MM.1S (cell line): Measurements from ENCODE around the gene CACNA1I.

ENCODE experiments used
- DNase-seq: peaks from one replicate; pipeline ENCODE4 v3.0.0-alpha.2; 2015
- H2AFZ ChIP-seq: fragments of 300-600 bp; sonication (generic); 2 replicates; pipeline ENCODE4 v1.6.0; 2016; ENCODE audit warnings: antibody characterized with exemption, low read length
- H3F3A ChIP-seq: fragments of 300-600 bp; sonication (generic); 2 replicates; pipeline ENCODE4 v1.6.1; 2016; ENCODE audit warnings: mild to moderate bottlenecking, antibody characterized with exemption, low read length, moderate library complexity, mixed read lengths; ENCODE audit not compliant: insufficient read depth
- H3K27ac ChIP-seq: fragments of 300-600 bp; sonication (generic); 2 replicates; pipeline ENCODE4 v1.5.1; 2016; ENCODE audit warnings: mild to moderate bottlenecking, low read length
- H3K27me3 ChIP-seq: fragments of 300-600 bp; sonication (generic); replicated peaks from 2 replicates; pipeline ENCODE4 v1.6.0; 2016; ENCODE audit warnings: low read length; ENCODE audit not compliant: insufficient read depth
- H3K36me3 ChIP-seq: fragments of 300-600 bp; sonication (generic); replicated peaks from 2 replicates; pipeline ENCODE4 v1.6.1; 2016; ENCODE audit warnings: mild to moderate bottlenecking, low read length, mixed read lengths; ENCODE audit not compliant: insufficient read depth
- H3K4me1 ChIP-seq: fragments of 300-600 bp; sonication (generic); 2 replicates; pipeline ENCODE4 v1.6.1; 2016; ENCODE audit warnings: low read length, mixed read lengths
- H3K4me2 ChIP-seq: fragments of 300-600 bp; sonication (generic); 2 replicates; pipeline ENCODE4 v1.6.0; 2016; ENCODE audit warnings: low read depth, low read length
- H3K4me3 ChIP-seq: fragments of 300-600 bp; sonication (generic); 2 replicates; pipeline ENCODE4 v1.5.1; 2016; ENCODE audit warnings: low read length, mixed read lengths
- H3K79me2 ChIP-seq: fragments of 300-600 bp; sonication (generic); 2 replicates; pipeline ENCODE4 v1.6.1; 2016; ENCODE audit warnings: mixed run types, low read length, mixed read lengths
- H3K9ac ChIP-seq: fragments of 300-600 bp; sonication (generic); 2 replicates; pipeline ENCODE4 v1.6.1; 2016; ENCODE audit warnings: low read length, mixed read lengths
- H3K9me2 ChIP-seq: fragments of 300-600 bp; sonication (generic); replicated peaks from 2 replicates; pipeline ENCODE4 v1.6.1; 2016; ENCODE audit warnings: mild to moderate bottlenecking, low read length, mixed read lengths; ENCODE audit not compliant: insufficient read depth
- H3K9me3 ChIP-seq: fragments of 300-600 bp; sonication (generic); replicated peaks from 2 replicates; pipeline ENCODE4 v1.6.1; 2016; ENCODE audit warnings: mild to moderate bottlenecking, low read length, mixed read lengths; ENCODE audit not compliant: insufficient read depth
- H4K20me1 ChIP-seq: fragments of 300-600 bp; sonication (generic); 2 replicates; pipeline ENCODE4 v1.6.1; 2016; ENCODE audit warnings: mild to moderate bottlenecking, low read length, moderate library complexity, mixed read lengths; ENCODE audit not compliant: insufficient read depth
- EZH2 ChIP-seq: fragments of 300-600 bp; sonication (generic); optimal IDR thresholded peaks from 2 replicates; pipeline ENCODE3; 2017; ENCODE audit warnings: low read depth, mild to moderate bottlenecking, antibody characterized with exemption, low read length, mixed read lengths
- EZH2phosphoT487 ChIP-seq: fragments of 300-600 bp; sonication (generic); IDR thresholded peaks from 2 replicates; pipeline ENCODE4 v1.6.1; 2018; ENCODE audit warnings: antibody characterized with exemption, low read length
- TF ChIP-seq, protein P1 (sequence below): fragments of 300-600 bp; sonication (generic); IDR thresholded peaks from 2 replicates; pipeline ENCODE4 v1.5.1; 2016; ENCODE audit warnings: antibody characterized with exemption, low read length, mixed read lengths

Gene CACNA1I

DNA sequence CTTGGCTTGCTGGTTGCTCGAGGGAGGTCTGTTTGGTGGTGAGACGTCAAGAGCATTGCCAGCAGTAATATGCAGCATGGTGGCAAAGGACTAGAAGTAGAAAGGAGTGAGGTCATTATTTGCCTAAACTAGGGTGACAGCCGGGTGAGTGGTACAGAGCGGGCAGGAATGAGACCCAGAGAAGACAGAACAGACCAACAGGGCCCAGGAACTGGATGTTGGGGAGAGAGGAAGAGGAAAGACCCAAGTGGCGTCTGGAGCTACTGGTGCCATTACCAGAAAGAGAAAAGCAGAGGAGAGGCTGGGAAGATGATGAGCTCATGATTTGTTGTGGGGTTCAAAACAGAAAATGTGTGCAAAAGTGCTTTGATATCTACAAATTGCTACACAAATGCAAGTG is 164.3 kb downstream of the CACNA1I start:
- no peak for DNase-seq
- H3K9me2 ChIP-seq = no peaks in the 10 kb centered on the region
- H3K79me2 ChIP-seq = no peaks in the 10 kb centered on the region
- H3K27me3 ChIP-seq = peaks cover 4% of the 10 kb centered on the region; the same call in 1 of the 2 replicates
- TF ChIP-seq EZH2 (no peak), EZH2phosphoT487 (no peak)
- TF ChIP-seq, protein P1, sequence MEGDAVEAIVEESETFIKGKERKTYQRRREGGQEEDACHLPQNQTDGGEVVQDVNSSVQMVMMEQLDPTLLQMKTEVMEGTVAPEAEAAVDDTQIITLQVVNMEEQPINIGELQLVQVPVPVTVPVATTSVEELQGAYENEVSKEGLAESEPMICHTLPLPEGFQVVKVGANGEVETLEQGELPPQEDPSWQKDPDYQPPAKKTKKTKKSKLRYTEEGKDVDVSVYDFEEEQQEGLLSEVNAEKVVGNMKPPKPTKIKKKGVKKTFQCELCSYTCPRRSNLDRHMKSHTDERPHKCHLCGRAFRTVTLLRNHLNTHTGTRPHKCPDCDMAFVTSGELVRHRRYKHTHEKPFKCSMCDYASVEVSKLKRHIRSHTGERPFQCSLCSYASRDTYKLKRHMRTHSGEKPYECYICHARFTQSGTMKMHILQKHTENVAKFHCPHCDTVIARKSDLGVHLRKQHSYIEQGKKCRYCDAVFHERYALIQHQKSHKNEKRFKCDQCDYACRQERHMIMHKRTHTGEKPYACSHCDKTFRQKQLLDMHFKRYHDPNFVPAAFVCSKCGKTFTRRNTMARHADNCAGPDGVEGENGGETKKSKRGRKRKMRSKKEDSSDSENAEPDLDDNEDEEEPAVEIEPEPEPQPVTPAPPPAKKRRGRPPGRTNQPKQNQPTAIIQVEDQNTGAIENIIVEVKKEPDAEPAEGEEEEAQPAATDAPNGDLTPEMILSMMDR = no peak
- H3K4me2 ChIP-seq = no peak overlapping the region
- no peak overlapping the region for H3K27ac ChIP-seq
- H2AFZ ChIP-seq = no peak overlapping the region
- no peak overlapping the region for H3K9ac ChIP-seq
- no peaks in the 10 kb centered on the region for H3F3A ChIP-seq
- H3K4me3 ChIP-seq = no peak overlapping the region
- no peaks in the 10 kb centered on the region for H3K36me3 ChIP-seq
- no peaks in the 10 kb centered on the region for H4K20me1 ChIP-seq
- peaks cover 7% of the 10 kb centered on the region for H3K4me1 ChIP-seq
- H3K9me3 ChIP-seq = no peaks in the 10 kb centered on the region

DNA sequence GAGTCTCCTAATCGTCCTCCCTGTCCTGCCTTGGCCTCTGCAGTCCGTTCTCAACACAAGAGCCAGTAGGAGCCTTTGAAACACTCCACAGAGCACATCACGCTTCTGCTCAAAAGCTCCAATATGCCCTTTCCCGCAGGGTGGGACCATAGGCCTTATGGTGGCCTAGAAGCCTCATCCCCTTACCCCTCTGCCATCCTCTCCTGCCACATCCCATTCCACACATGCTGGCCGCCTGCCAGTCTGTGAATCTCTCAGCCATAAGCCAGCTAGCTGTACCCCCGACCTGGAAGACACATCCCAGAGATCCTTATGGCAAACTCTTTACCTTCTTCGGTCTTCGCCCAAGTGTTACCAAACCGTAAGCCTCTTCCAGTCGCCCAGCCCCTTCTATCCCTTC is 165.2 kb downstream of the CACNA1I start:
- no peak overlapping the region for H3K9ac ChIP-seq
- H3K4me2 ChIP-seq = no peak overlapping the region
- TF ChIP-seq EZH2phosphoT487 (no peak), EZH2 (no peak)
- TF ChIP-seq, protein P1 = no peak
- no peaks in the 10 kb centered on the region for H3F3A ChIP-seq
- no peak for DNase-seq
- H3K4me3 ChIP-seq = no peak overlapping the region
- no peaks in the 10 kb centered on the region for H3K36me3 ChIP-seq
- H3K9me3 ChIP-seq = no peaks in the 10 kb centered on the region
- H3K27me3 ChIP-seq = peaks cover 4% of the 10 kb centered on the region; the same call in 1 of the 2 replicates
- peaks cover 8% of the 10 kb centered on the region for H3K4me1 ChIP-seq
- no peaks in the 10 kb centered on the region for H4K20me1 ChIP-seq
- no peak overlapping the region for H2AFZ ChIP-seq
- no peaks in the 10 kb centered on the region for H3K9me2 ChIP-seq
- H3K27ac ChIP-seq = no peak overlapping the region
- H3K79me2 ChIP-seq = no peaks in the 10 kb centered on the region

DNA sequence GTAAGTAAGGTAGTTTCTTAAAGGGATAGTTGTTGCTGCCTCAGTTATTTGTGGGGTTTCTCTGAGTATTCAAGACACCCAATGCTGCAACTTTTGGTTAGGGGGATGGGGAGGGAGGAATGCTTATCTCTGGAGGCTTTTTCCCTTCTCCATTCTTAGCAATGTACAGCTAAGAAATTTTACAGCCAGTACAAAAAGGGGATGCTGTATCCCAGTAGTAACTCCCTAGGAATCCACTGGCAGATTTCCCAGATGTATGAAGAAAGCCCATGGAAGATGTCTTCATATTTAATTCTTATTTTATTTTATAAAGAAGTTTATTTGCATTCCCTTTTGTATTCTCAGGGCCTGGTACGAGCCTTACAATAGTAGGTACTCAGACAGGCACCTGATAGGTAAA is 168.2 kb downstream of the CACNA1I start:
- Histone ChIP-seq H3K27ac (no peak overlapping the region), H3K36me3 (no peaks in the 10 kb centered on the region), H3K9ac (no peak overlapping the region), H3K9me2 (no peaks in the 10 kb centered on the region), H3K4me3 (no peak overlapping the region), H4K20me1 (no peaks in the 10 kb centered on the region), H3K4me2 (no peak overlapping the region), H2AFZ (no peak overlapping the region), H3F3A (no peaks in the 10 kb centered on the region), H3K9me3 (no peaks in the 10 kb centered on the region), H3K27me3 (no peaks in the 10 kb centered on the region), H3K79me2 (no peaks in the 10 kb centered on the region), H3K4me1 (peaks cover 8% of the 10 kb centered on the region)
- no peak for DNase-seq
- TF ChIP-seq, protein P1 = no peak
- no peak for TF ChIP-seq EZH2
- TF ChIP-seq EZH2phosphoT487 = no peak
